Thyroid gland (tissue), 4 donors: Measurements from ENCODE around the gene ADAM12.

Experiments used
- CTCF ChIP-seq, 6 experiments: fragments of 200-600 bp in 3 of 6; fragments of 450-650 bp in 3 of 6; sonication (generic) in 3 of 6; IDR thresholded peaks; one replicate each; pipeline ENCODE4 v1.5.1; 2016 to 2019; ENCODE audit warnings: antibody characterized with exemption in 6 of 6, mild to moderate bottlenecking in 2 of 6, inconsistent platforms in 1 of 6, moderate library complexity in 1 of 6
- POLR2A ChIP-seq, 2 donors: fragments of 450-650 bp; IDR thresholded peaks; one replicate each; pipeline ENCODE4 v1.6.1; 2017; ENCODE audit warnings: antibody characterized with exemption in 2 of 2, mild to moderate bottlenecking in 2 of 2, moderate library complexity in 1 of 2

DNA sequence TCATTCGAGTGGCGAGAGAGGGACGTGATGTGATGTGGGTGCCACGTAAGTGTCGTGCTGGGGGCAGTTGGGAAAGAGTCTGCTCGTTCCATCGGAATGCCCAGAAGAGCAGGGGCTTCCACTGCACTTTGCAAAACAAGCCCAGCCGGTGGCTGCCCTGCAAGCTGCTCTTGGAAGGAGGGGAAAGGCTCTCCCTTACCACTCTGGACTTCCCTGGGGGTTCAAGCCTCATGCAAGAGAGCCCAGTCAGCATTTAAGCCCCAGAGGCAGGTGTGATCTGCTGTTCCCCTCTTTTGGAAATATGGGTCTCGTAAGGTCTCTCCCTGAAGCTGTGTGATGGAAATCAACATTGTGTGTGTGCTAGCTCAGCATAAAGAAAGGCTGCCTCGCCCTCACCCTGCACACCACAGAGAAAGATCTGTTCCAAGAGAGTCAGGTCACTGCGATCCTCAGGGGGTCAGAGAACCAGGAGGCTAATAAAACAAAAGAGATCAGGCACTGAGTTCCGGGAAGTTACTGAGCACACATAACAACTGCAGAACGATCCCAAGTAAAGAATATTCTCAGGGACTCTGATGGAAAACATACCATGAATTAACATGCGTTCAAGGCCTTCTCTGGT lies 212.5 kb downstream of the ADAM12 start:
- TF ChIP-seq POLR2A (IDR thresholded peaks at IDR 0.05) (no peak), CTCF (IDR thresholded peaks at IDR 0.05) (no peak)
